HFFc6 (cell line): ENCODE measurements around the gene AZGP1. TPM values are rescaled to one million over a fixed set of nuclear protein-coding genes. Genes with fewer than 3 reads are reported as not detected.
A peak's percentile ranks its signal among the peaks of the same experiment; 100 is the strongest.
"Not testable (repeated sequence)": the region's sequence is repeated elsewhere in the genome, so short reads cannot be mapped to it uniquely, and the experiment has no call there.

Experiments used
- DNase-seq: peaks from one replicate; pipeline ENCODE4 v3.0.0-alpha.2; 2018
- H3K27ac Mint-ChIP-seq: 2 replicates; pipeline ENCODE4 v1.8.0; 2020; ENCODE audit warnings: mild to moderate bottlenecking, mixed read lengths
- H3K27me3 Mint-ChIP-seq: 2 replicates; pipeline ENCODE4 v1.8.0; 2021; ENCODE audit warnings: mild to moderate bottlenecking, moderate library complexity, mixed read lengths; ENCODE audit not compliant: insufficient read depth
- H3K36me3 Mint-ChIP-seq: 2 replicates; pipeline ENCODE4 v1.8.0; 2021; ENCODE audit warnings: low read depth, mixed read lengths
- H3K4me1 Mint-ChIP-seq: 2 replicates; pipeline ENCODE4 v1.8.0; 2020; ENCODE audit warnings: low read depth, mixed read lengths
- H3K4me3 Mint-ChIP-seq: 2 replicates; pipeline ENCODE4 v1.8.0; 2020; ENCODE audit warnings: mild to moderate bottlenecking, moderate library complexity, mixed read lengths
- H3K9me3 Mint-ChIP-seq: 2 replicates; pipeline ENCODE4 v1.8.0; 2020; ENCODE audit warnings: mild to moderate bottlenecking, mixed read lengths
- total RNA-seq, 6 experiments: library from RNA; stranded (reverse); fragmentation: NEBNext Ultra II Directional; extraction: Animal tissue kit (Norgen Biotek cat#: 25700); gene quantifications; 2 replicates in 1 of 6; 3 replicates in 5 of 6; pipeline ENCODE4 v1.2.3, GENCODE V29; 2021
- TF ChIP-seq, protein P1 (sequence below): fragments of 200-600 bp; sonication (generic); IDR thresholded peaks from 2 replicates; pipeline ENCODE4 v1.5.0; 2021; ENCODE audit warnings: antibody characterized with exemption, mild to moderate bottlenecking

The AZGP1 gene
- total RNA-seq, 6 experiments from 2014 or later, result not detected

DNA sequence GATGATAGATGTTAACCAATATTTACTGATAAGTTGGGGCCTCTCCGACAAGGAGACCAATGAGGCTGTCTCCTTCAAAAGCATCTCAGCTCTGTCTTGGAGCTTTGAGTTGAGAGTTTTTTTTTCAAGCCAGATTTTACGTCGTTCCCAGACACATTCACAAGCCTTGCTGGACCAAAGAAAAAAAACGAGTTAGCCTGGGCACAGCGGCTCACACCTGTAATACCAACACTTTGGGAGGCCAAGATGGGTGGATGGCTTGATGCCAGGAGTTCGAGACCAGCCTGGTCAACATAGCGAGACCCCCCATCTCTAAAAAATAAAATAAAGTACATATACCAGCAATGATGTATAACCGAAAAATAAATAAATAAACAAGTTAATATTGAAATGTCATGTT is 19.0 kb upstream of the AZGP1 start:
- peaks cover 18% of the 10 kb centered on the region for H3K4me1 Mint-ChIP-seq
- H3K4me3 Mint-ChIP-seq, result no peak overlapping the region
- TF ChIP-seq, protein P1, sequence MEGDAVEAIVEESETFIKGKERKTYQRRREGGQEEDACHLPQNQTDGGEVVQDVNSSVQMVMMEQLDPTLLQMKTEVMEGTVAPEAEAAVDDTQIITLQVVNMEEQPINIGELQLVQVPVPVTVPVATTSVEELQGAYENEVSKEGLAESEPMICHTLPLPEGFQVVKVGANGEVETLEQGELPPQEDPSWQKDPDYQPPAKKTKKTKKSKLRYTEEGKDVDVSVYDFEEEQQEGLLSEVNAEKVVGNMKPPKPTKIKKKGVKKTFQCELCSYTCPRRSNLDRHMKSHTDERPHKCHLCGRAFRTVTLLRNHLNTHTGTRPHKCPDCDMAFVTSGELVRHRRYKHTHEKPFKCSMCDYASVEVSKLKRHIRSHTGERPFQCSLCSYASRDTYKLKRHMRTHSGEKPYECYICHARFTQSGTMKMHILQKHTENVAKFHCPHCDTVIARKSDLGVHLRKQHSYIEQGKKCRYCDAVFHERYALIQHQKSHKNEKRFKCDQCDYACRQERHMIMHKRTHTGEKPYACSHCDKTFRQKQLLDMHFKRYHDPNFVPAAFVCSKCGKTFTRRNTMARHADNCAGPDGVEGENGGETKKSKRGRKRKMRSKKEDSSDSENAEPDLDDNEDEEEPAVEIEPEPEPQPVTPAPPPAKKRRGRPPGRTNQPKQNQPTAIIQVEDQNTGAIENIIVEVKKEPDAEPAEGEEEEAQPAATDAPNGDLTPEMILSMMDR, result no peak
- peaks cover 15% of the 10 kb centered on the region for H3K27me3 Mint-ChIP-seq
- no peaks in the 10 kb centered on the region for H3K9me3 Mint-ChIP-seq
- no peak overlapping the region for H3K27ac Mint-ChIP-seq
- no peaks in the 10 kb centered on the region for H3K36me3 Mint-ChIP-seq
- no peak for DNase-seq

DNA sequence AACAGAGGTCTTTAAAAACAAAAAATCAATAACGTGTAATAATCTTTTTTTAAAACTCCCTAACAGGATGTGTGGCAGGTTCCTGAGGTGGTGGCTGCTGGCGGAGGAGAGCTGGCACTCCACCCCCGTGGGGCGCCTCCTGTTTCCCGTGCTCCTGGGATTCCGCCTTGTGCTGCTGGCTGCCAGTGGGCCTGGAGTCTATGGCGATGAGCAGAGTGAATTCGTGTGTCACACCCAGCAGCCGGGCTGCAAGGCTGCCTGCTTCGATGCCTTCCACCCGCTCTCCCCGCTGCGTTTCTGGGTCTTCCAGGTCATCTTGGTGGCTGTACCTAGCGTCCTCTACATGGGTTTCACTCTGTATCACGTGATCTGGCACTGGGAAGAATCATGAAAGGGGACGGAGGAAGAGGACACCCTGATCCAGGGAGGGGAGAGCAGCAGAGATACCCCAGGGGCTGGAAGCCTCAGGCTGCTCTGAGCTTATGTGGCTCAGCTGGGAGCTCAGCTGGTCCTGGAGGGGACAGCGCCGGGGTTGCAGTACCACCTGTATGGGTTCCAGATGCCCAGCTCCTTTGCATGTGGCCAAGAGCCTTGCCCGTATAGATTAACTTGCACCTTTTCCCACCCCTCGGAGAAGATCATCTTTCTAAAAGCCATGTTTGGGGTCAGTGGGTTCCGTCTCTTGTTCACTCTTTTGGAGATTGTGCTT is 16.7 kb upstream of the AZGP1 start:
- DNase-seq, result no peak
- H3K27me3 Mint-ChIP-seq, result peaks cover 22% of the 10 kb centered on the region
- no peak overlapping the region for H3K27ac Mint-ChIP-seq
- no peaks in the 10 kb centered on the region for H3K9me3 Mint-ChIP-seq
- no peak overlapping the region for H3K4me3 Mint-ChIP-seq
- TF ChIP-seq, protein P1, result no peak
- H3K4me1 Mint-ChIP-seq, result peaks cover 18% of the 10 kb centered on the region
- H3K36me3 Mint-ChIP-seq, result no peaks in the 10 kb centered on the region

DNA sequence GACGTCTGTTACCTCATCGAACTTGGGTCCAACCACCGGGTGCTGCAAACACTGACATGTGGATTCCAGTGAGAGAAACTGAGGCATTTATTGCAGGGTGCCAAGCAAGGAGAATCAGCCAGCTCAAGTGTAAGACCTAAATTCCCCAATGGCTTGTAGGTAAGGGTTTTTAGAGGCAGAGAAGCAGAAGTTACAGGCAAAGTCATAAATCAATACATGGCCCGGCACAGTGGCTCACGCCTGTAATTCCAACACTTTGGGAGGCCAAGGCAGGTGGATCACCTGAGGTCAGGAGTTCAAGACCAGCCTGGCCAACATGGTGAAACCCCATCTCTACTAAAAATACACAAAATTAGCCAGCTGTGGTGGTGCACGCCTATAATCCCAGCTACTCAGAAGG is 15.7 kb upstream of the AZGP1 start:
- H3K27ac Mint-ChIP-seq, H3K4me3 Mint-ChIP-seq, H3K36me3 Mint-ChIP-seq, H3K9me3 Mint-ChIP-seq, DNase-seq: not testable (repeated sequence)
- H3K4me1 Mint-ChIP-seq, result peaks cover 18% of the 10 kb centered on the region
- peaks cover 26% of the 10 kb centered on the region for H3K27me3 Mint-ChIP-seq

DNA sequence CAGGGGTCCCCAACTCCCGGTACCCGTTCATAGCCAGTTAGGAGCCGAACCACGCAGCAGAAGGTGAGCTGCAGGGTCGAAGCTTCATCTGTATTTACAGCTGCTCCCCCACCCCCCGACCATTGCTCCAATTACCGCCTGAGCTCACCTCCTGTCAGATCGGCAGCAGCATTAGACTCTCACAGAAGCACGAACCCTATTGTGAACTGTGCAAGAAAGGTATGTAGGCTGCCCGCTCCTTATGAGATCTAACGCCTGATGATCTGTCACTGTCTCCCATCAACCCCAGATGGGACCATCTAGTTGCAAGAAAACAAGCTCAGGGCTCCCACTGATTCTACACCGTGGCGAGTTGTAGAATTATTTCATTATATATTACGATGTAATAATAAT is 14.6 kb upstream of the AZGP1 start:
- Mint-ChIP-seq H3K27me3 (peaks cover 31% of the 10 kb centered on the region), H3K9me3 (no peaks in the 10 kb centered on the region), H3K4me1 (peaks cover 18% of the 10 kb centered on the region), H3K27ac (no peak overlapping the region), H3K4me3 (peak overlapping the region; percentile 74), H3K36me3 (no peaks in the 10 kb centered on the region)
- no peak for DNase-seq
- TF ChIP-seq, protein P1, result no peak

DNA sequence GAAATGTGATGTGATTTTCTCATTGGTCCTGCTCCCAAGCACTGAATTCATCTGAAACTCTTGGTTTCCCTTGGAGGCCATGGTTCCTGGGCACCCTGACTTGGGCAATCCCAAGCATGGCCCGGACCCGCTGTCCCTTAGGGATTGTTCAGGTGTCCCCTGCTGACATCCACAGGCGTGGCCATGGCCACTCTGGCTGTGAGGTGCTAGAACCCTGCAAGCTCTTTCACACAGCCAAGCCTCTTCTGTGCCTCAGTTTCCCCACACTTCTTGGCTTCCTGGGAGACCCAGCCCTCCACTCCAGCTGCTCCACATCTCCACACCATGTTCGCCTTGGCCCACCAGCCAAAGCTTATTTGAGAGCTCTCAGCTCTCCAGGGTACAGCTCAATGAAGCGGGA is 12.0 kb upstream of the AZGP1 start:
- DNase-seq, result no peak
- TF ChIP-seq, protein P1, result no peak
- no peak overlapping the region for H3K4me3 Mint-ChIP-seq
- H3K4me1 Mint-ChIP-seq, result peaks cover 18% of the 10 kb centered on the region
- no peak overlapping the region for H3K27ac Mint-ChIP-seq
- no peaks in the 10 kb centered on the region for H3K36me3 Mint-ChIP-seq
- no peaks in the 10 kb centered on the region for H3K9me3 Mint-ChIP-seq
- peaks cover 43% of the 10 kb centered on the region for H3K27me3 Mint-ChIP-seq

DNA sequence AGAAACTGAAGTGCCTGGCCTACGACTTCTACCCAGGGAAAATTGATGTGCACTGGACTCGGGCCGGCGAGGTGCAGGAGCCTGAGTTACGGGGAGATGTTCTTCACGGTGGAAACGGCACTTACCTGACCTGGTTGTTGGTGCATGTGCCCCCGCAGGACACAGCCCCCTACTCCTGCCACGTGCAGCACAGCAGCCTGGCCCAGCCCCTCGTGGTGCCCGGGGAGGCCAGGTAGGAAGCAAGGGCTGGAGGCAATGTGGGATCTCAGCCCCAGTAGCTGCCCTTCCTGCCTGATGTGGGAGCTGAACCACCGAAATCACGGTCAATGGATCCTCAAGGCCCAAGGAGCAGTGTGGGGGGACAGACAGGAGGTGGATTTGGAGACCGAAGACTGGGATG is 11.5 kb upstream of the AZGP1 start:
- DNase-seq, H3K27ac Mint-ChIP-seq, H3K9me3 Mint-ChIP-seq, H3K4me3 Mint-ChIP-seq, H3K36me3 Mint-ChIP-seq: not testable (repeated sequence)
- H3K4me1 Mint-ChIP-seq, result peaks cover 15% of the 10 kb centered on the region
- peaks cover 43% of the 10 kb centered on the region for H3K27me3 Mint-ChIP-seq

DNA sequence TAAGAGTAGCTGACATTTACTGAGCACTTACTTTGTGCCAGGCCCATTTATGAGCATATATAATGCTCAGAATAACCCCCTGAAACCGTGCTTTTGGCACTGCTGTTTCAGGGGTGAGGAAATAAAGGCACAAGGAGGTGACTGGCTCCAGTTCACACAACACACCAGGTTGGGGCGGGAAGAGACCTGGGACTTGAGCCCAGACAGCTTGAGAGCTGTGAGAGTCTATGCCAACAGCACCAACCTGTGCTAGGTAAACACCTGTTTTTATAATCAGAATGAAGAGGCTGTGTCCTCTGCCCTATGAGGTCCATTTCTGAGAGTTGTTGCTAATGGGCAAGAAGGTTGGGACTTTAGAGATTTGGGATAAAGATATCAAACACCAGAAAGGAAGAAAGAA is 8.8 kb upstream of the AZGP1 start:
- Mint-ChIP-seq H3K4me3 (no peak overlapping the region), H3K27me3 (peaks cover 45% of the 10 kb centered on the region), H3K4me1 (no peaks in the 10 kb centered on the region), H3K36me3 (peaks cover 4% of the 10 kb centered on the region; the same call in 1 of the 2 replicates), H3K27ac (no peak overlapping the region), H3K9me3 (peaks cover 4% of the 10 kb centered on the region; the same call in 1 of the 2 replicates)
- no peak for DNase-seq
- TF ChIP-seq, protein P1, result no peak

DNA sequence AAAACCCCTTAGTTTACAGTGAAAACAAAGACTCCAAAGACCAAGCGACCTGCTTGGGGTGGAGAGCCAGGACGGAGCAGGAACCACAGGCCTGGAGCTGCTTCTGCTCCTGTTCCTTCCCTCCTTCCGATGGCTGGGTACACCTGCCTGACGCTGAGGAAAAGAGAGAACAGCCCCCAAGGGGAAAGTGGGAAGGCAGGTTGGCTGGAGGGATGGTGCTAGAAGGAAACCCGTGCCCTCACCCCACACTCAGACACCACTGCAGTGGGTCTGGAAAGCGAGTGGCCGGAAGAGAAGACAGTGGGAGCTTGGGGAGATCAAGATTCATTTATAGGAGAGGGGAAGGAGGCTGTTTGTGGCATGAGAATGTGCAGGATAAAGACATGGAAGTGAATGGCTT is 5.2 kb upstream of the AZGP1 start:
- not testable (repeated sequence) for H3K4me3 Mint-ChIP-seq, H3K4me1 Mint-ChIP-seq, DNase-seq, H3K36me3 Mint-ChIP-seq, H3K27ac Mint-ChIP-seq, H3K9me3 Mint-ChIP-seq
- peaks cover 25% of the 10 kb centered on the region for H3K27me3 Mint-ChIP-seq

DNA sequence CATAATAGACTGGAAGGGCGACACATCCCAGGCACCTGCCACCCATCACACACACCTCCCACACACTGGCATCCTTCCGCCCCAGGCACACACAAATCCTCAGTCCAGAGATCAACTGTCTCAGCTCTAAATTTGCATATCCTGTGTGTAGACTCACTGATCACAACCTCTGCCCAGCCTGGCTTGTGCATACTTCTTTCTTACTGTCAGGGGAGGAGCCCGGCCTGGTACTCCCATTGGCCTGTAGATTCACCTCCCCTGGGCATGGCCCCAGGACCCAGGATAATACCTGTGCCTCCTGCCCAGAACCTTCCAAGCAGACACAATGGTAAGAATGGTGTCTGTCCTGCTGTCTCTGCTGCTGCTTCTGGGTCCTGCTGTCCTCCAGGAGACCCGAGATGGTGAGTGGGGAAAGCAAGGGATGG is 4.6 kb upstream of the AZGP1 start:
- H3K36me3 Mint-ChIP-seq, DNase-seq, H3K4me1 Mint-ChIP-seq, H3K9me3 Mint-ChIP-seq, H3K27ac Mint-ChIP-seq, H3K4me3 Mint-ChIP-seq: not testable (repeated sequence)
- H3K27me3 Mint-ChIP-seq, result peaks cover 20% of the 10 kb centered on the region
